HCT116 (cell line): Measurements from ENCODE around the gene LAMA4.

Source experiments
- JUND ChIP-seq: IDR thresholded peaks from 2 replicates; pipeline ENCODE4 v1.6.1; 2012
- POLR2A ChIP-seq: IDR thresholded peaks from 2 replicates; pipeline ENCODE4 v1.7.0; 2011; ENCODE audit warnings: borderline replicate concordance; ENCODE audit not compliant: insufficient read depth, insufficient read length; ENCODE audit errors: extremely low read depth
- RAD21 ChIP-seq: IDR thresholded peaks from 2 replicates; pipeline ENCODE4 v1.6.1; 2012; ENCODE audit warnings: low read depth, mild to moderate bottlenecking
- TF ChIP-seq, protein P1 (sequence below), 3 experiments: fragments of 200-600 bp in 1 of 3; sonication (generic) in 1 of 3; IDR thresholded peaks in 2 of 3; conservative IDR thresholded peaks in 1 of 3; 2 replicates each; pipeline ENCODE4 v1.5.1; 2012 to 2017; ENCODE audit warnings: low read depth in 2 of 3, low read length in 2 of 3, antibody characterized with exemption in 1 of 3, borderline replicate concordance in 1 of 3, control low read depth in 1 of 3, mild to moderate bottlenecking in 1 of 3, mixed read lengths in 1 of 3, mixed run types in 1 of 3, moderate library complexity in 1 of 3; ENCODE audit not compliant: insufficient read depth in 1 of 3
- TF ChIP-seq, protein P2 (sequence below): IDR thresholded peaks from 2 replicates; pipeline ENCODE4 v1.6.1; 2012
- TF ChIP-seq, protein P3 (sequence below): IDR thresholded peaks from 2 replicates; pipeline ENCODE4 v1.6.1; 2012

DNA sequence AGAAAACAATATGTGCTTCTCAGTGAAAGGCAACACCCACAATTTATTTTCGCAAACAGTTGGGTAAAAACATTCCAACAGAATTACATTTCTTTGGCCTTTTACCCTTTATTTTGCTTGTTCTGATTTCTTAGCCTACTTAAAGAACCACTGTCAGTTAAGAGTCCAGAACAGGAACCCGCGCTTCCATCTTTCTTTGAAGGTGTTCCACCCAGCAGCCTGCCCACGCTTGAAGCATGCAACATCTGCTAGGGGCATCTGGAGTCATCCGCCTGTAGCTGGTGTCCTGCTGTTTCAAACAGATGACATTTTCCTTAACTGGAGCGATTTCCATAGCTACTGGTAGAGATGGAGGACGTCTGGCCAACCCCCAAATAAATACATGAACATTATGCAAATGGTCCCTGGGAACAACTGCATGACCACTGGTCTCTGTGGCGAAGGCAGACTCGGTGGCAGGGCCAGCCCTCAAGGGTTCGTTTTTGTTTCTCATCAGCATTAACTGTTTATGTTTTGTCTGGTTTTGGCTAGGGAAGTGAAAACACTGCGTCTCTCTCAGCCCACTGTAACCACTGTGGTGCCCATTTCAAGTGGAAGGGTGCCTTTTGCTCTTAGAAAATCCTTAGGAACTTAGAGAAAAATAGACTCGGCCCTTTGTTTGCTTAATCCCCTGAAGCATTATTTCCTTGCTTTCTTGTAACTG is 51.6 kb downstream of the LAMA4 start:
- TF ChIP-seq, protein P1, sequence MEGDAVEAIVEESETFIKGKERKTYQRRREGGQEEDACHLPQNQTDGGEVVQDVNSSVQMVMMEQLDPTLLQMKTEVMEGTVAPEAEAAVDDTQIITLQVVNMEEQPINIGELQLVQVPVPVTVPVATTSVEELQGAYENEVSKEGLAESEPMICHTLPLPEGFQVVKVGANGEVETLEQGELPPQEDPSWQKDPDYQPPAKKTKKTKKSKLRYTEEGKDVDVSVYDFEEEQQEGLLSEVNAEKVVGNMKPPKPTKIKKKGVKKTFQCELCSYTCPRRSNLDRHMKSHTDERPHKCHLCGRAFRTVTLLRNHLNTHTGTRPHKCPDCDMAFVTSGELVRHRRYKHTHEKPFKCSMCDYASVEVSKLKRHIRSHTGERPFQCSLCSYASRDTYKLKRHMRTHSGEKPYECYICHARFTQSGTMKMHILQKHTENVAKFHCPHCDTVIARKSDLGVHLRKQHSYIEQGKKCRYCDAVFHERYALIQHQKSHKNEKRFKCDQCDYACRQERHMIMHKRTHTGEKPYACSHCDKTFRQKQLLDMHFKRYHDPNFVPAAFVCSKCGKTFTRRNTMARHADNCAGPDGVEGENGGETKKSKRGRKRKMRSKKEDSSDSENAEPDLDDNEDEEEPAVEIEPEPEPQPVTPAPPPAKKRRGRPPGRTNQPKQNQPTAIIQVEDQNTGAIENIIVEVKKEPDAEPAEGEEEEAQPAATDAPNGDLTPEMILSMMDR (IDR thresholded peaks at IDR 0.05 in 2 of 3, conservative IDR thresholded peaks at IDR 0.05 in 1 of 3; ENCODE audit: borderline replicate concordance in 1 of 3, insufficient read depth in 1 of 3, low read depth in 2 of 3, low read length in 2 of 3): no peak
- TF ChIP-seq JUND (no peak), RAD21 (no peak), POLR2A (no peak)
- TF ChIP-seq, protein P2, sequence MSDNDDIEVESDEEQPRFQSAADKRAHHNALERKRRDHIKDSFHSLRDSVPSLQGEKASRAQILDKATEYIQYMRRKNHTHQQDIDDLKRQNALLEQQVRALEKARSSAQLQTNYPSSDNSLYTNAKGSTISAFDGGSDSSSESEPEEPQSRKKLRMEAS: 0 out of 2 replicates have a peak, but pooled peaks have one; percentile 32
- TF ChIP-seq, protein P3, sequence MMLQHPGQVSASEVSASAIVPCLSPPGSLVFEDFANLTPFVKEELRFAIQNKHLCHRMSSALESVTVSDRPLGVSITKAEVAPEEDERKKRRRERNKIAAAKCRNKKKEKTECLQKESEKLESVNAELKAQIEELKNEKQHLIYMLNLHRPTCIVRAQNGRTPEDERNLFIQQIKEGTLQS: no peak
